ENCODE results near the gene NDST4. TPM values are rescaled to one million over a fixed set of nuclear protein-coding genes. Genes with fewer than 3 reads are reported as not detected.

The NDST4 gene
- total RNA-seq, 4 donors from 2014 or later = not detected

GRCh38 chr4:114860786-114861185, 252.6 kb downstream of the NDST4 start:
- Histone ChIP-seq H3K4me1 (no peaks in the 10 kb centered on the region), H3K9me3 (no peaks in the 10 kb centered on the region), H3K27ac (no peak overlapping the region), H3K36me3 (no peaks in the 10 kb centered on the region), H3K27me3 (no peaks in the 10 kb centered on the region), H3K4me3 (no peak overlapping the region)
- intact Hi-C loops (cut with DNase I) = no loop called here
- no peak for DNase-seq
- no peak for TF ChIP-seq POLR2A (IDR thresholded peaks at IDR 0.05)
- TF ChIP-seq CTCF (IDR thresholded peaks at IDR 0.05) = no peak
- 21 to 24% methylated on average over 1 of the region's 1 CpG for WGBS, 2 donors

GRCh38 chr4:114857831-114858230, 255.6 kb downstream of the NDST4 start:
- no peaks in the 10 kb centered on the region for H3K4me1 ChIP-seq
- intact Hi-C loops (cut with DNase I) = no loop called here
- no peak overlapping the region for H3K4me3 ChIP-seq
- H3K36me3 ChIP-seq = no peaks in the 10 kb centered on the region
- WGBS, 2 donors = 26 to 32% methylated on average over 1 of the region's 1 CpG
- TF ChIP-seq CTCF (IDR thresholded peaks at IDR 0.05) = no peak
- TF ChIP-seq POLR2A (IDR thresholded peaks at IDR 0.05) = no peak
- no peaks in the 10 kb centered on the region for H3K27me3 ChIP-seq
- H3K9me3 ChIP-seq = peaks cover 0 to 3% (median 0%) of the 10 kb centered on the region in 3 donors
- H3K27ac ChIP-seq = no peak overlapping the region
- DNase-seq = no peak

- 23 to 25% methylated on average over 1 of the region's 1 CpG for WGBS, 2 donors
Observed at GRCh38 chr4:114839986-114840385, 273.4 kb downstream of the NDST4 start.

GRCh38 chr4:114830628-114831027, 282.8 kb downstream of the NDST4 start:
- intact Hi-C loops (cut with DNase I) = no loop called here
- 69 to 75% methylated on average over 2 of the region's 2 CpGs for WGBS, 2 donors
- no peak for TF ChIP-seq POLR2A (IDR thresholded peaks at IDR 0.05)
- no peak for TF ChIP-seq CTCF (IDR thresholded peaks at IDR 0.05)
- no peaks in the 10 kb centered on the region for H3K4me1 ChIP-seq
- no peaks in the 10 kb centered on the region for H3K9me3 ChIP-seq
- no peak for DNase-seq
- H3K4me3 ChIP-seq = no peak overlapping the region
- H3K27ac ChIP-seq = no peak overlapping the region
- H3K36me3 ChIP-seq = no peaks in the 10 kb centered on the region
- no peaks in the 10 kb centered on the region for H3K27me3 ChIP-seq

More at GRCh38 chr4:114839986-114840385, 273.4 kb downstream of the NDST4 start:
- intact Hi-C loops (cut with DNase I) = no loop called here
- Histone ChIP-seq H3K9me3 (no peaks in the 10 kb centered on the region), H3K27ac (no peak overlapping the region), H3K27me3 (no peaks in the 10 kb centered on the region), H3K4me1 (no peaks in the 10 kb centered on the region), H3K36me3 (no peaks in the 10 kb centered on the region), H3K4me3 (no peak overlapping the region)
- TF ChIP-seq POLR2A (IDR thresholded peaks at IDR 0.05) (no peak), CTCF (IDR thresholded peaks at IDR 0.05) (no peak)
- DNase-seq = no peak

- no peak for DNase-seq
- H3K27me3 ChIP-seq = no peaks in the 10 kb centered on the region
- H3K9me3 ChIP-seq = no peaks in the 10 kb centered on the region
- intact Hi-C loops (cut with DNase I) = no loop called here
- H3K4me1 ChIP-seq = no peaks in the 10 kb centered on the region
- H3K36me3 ChIP-seq = no peaks in the 10 kb centered on the region
- H3K27ac ChIP-seq = no peak overlapping the region
- no peak for TF ChIP-seq POLR2A (IDR thresholded peaks at IDR 0.05)
- no peak for TF ChIP-seq CTCF (IDR thresholded peaks at IDR 0.05)
- H3K4me3 ChIP-seq = no peak overlapping the region
- WGBS, 2 donors = 60 to 65% methylated on average over 5 of the region's 5 CpGs
Observed at GRCh38 chr4:114827651-114828050, 285.8 kb downstream of the NDST4 start.
